HUES48 (cell line): ENCODE results near the gene TBC1D2.
A peak's percentile ranks its signal among the peaks of the same experiment; 100 is the strongest.

ENCODE experiments used
- H3K27ac ChIP-seq: one replicate; pipeline ENCODE4 v1.7.0; 2013; ENCODE audit warnings: low read depth, low read length, inconsistent platforms
- H3K27me3 ChIP-seq: 2 replicates; pipeline ENCODE4 v1.6.1; 2013; ENCODE audit warnings: mild to moderate bottlenecking, low read length; ENCODE audit not compliant: control insufficient read depth, insufficient read depth
- H3K36me3 ChIP-seq: 2 replicates; pipeline ENCODE4 v1.6.1; 2013; ENCODE audit warnings: low read length; ENCODE audit not compliant: control insufficient read depth, insufficient read depth
- H3K4me1 ChIP-seq: 2 replicates; pipeline ENCODE4 v1.6.1; 2013; ENCODE audit warnings: mild to moderate bottlenecking, low read length; ENCODE audit not compliant: control insufficient read depth, insufficient read depth
- H3K4me3 ChIP-seq: 2 replicates; pipeline ENCODE4 v1.5.1; 2013; ENCODE audit warnings: mild to moderate bottlenecking, low read depth, low read length
- H3K9ac ChIP-seq: 2 replicates; pipeline ENCODE4 v1.6.1; 2013; ENCODE audit warnings: mild to moderate bottlenecking, low read depth, low read length, moderate library complexity
- H3K9me3 ChIP-seq: 2 replicates; pipeline ENCODE4 v1.6.1; 2013; ENCODE audit warnings: low read length; ENCODE audit not compliant: control insufficient read depth, insufficient read depth

TBC1D2 gene

GRCh38 chr9:98191671-98192502, 63.6 kb downstream of the TBC1D2 start:
- Histone ChIP-seq H3K4me3 (peak overlapping the region; percentile 81), H3K4me1 (peaks cover 13% of the 10 kb centered on the region), H3K36me3 (no peaks in the 10 kb centered on the region), H3K9me3 (no peaks in the 10 kb centered on the region), H3K27me3 (no peaks in the 10 kb centered on the region), H3K27ac (no peak overlapping the region), H3K9ac (peak overlapping the region; percentile 70)

- H3K9ac ChIP-seq = no peak overlapping the region
- H3K36me3 ChIP-seq = no peaks in the 10 kb centered on the region
- H3K4me3 ChIP-seq = peak overlapping the region; percentile 81
- H3K9me3 ChIP-seq = no peaks in the 10 kb centered on the region
- peaks cover 13% of the 10 kb centered on the region for H3K4me1 ChIP-seq
- no peak overlapping the region for H3K27ac ChIP-seq
- no peaks in the 10 kb centered on the region for H3K27me3 ChIP-seq
Observed at GRCh38 chr9:98191181-98191608, 64.3 kb downstream of the TBC1D2 start.

GRCh38 chr9:98190757-98191105, 64.7 kb downstream of the TBC1D2 start:
- peaks cover 13% of the 10 kb centered on the region for H3K4me1 ChIP-seq
- H3K36me3 ChIP-seq = no peaks in the 10 kb centered on the region
- no peak overlapping the region for H3K4me3 ChIP-seq
- H3K27me3 ChIP-seq = no peaks in the 10 kb centered on the region
- H3K9ac ChIP-seq = no peak overlapping the region
- no peaks in the 10 kb centered on the region for H3K9me3 ChIP-seq
- no peak overlapping the region for H3K27ac ChIP-seq

GRCh38 chr9:98189412-98189811, 66.0 kb downstream of the TBC1D2 start:
- no peaks in the 10 kb centered on the region for H3K9me3 ChIP-seq
- H3K27ac ChIP-seq = no peak overlapping the region
- H3K27me3 ChIP-seq = no peaks in the 10 kb centered on the region
- H3K9ac ChIP-seq = no peak overlapping the region
- no peak overlapping the region for H3K4me3 ChIP-seq
- peaks cover 13% of the 10 kb centered on the region for H3K4me1 ChIP-seq
- H3K36me3 ChIP-seq = no peaks in the 10 kb centered on the region

- Histone ChIP-seq H3K9ac (no peak overlapping the region), H3K4me1 (peaks cover 9% of the 10 kb centered on the region), H3K36me3 (0 out of 2 replicates have a peak, but pooled peaks cover 1% of the 10 kb centered on the region), H3K27me3 (no peaks in the 10 kb centered on the region), H3K27ac (no peak overlapping the region), H3K9me3 (no peaks in the 10 kb centered on the region), H3K4me3 (no peak overlapping the region)
Observed at GRCh38 chr9:98187926-98188325, 67.5 kb downstream of the TBC1D2 start.

GRCh38 chr9:98186236-98186635, 69.2 kb downstream of the TBC1D2 start:
- Histone ChIP-seq H3K27me3 (no peaks in the 10 kb centered on the region), H3K4me1 (peaks cover 5% of the 10 kb centered on the region; the same call in 1 of the 2 replicates), H3K4me3 (no peak overlapping the region), H3K9me3 (no peaks in the 10 kb centered on the region), H3K36me3 (0 out of 2 replicates have a peak, but pooled peaks cover 5% of the 10 kb centered on the region), H3K9ac (no peak overlapping the region), H3K27ac (no peak overlapping the region)

GRCh38 chr9:98185611-98186171, 69.8 kb downstream of the TBC1D2 start:
- H3K36me3 ChIP-seq = 0 out of 2 replicates have a peak, but pooled peaks cover 5% of the 10 kb centered on the region
- H3K4me3 ChIP-seq = no peak overlapping the region
- H3K27me3 ChIP-seq = no peaks in the 10 kb centered on the region
- H3K27ac ChIP-seq = no peak overlapping the region
- H3K9ac ChIP-seq = no peak overlapping the region
- H3K9me3 ChIP-seq = no peaks in the 10 kb centered on the region
- H3K4me1 ChIP-seq = no peaks in the 10 kb centered on the region; the same call in 1 of the 2 replicates

- Histone ChIP-seq H3K36me3 (0 out of 2 replicates have a peak, but pooled peaks cover 5% of the 10 kb centered on the region), H3K27me3 (no peaks in the 10 kb centered on the region), H3K4me3 (no peak overlapping the region), H3K9me3 (no peaks in the 10 kb centered on the region), H3K4me1 (no peaks in the 10 kb centered on the region; the same call in 1 of the 2 replicates), H3K27ac (no peak overlapping the region), H3K9ac (no peak overlapping the region)
Observed at GRCh38 chr9:98185021-98185567, 70.4 kb downstream of the TBC1D2 start.

GRCh38 chr9:98184326-98184725, 71.1 kb downstream of the TBC1D2 start:
- H3K4me1 ChIP-seq = no peaks in the 10 kb centered on the region
- H3K27ac ChIP-seq = no peak overlapping the region
- H3K4me3 ChIP-seq = no peak overlapping the region
- H3K27me3 ChIP-seq = no peaks in the 10 kb centered on the region
- H3K9me3 ChIP-seq = no peaks in the 10 kb centered on the region
- H3K36me3 ChIP-seq = 0 out of 2 replicates have a peak, but pooled peaks cover 5% of the 10 kb centered on the region
- H3K9ac ChIP-seq = no peak overlapping the region

- Histone ChIP-seq H3K4me3 (no peak overlapping the region), H3K9ac (no peak overlapping the region), H3K9me3 (no peaks in the 10 kb centered on the region), H3K4me1 (no peaks in the 10 kb centered on the region), H3K27me3 (no peaks in the 10 kb centered on the region), H3K36me3 (0 out of 2 replicates have a peak, but pooled peaks cover 5% of the 10 kb centered on the region), H3K27ac (no peak overlapping the region)
Observed at GRCh38 chr9:98182889-98183599, 72.4 kb downstream of the TBC1D2 start.
